Islet precursor cell (in vitro differentiated cells): Measurements from ENCODE around the gene EIF6.

Experiments used
- DNase-seq: peaks from one replicate; pipeline ENCODE4 v3.0.0-alpha.2; 2018

The EIF6 gene

GRCh38 chr20:35311822-35312221 lies 27.2 kb upstream of the EIF6 start:
- no peak for DNase-seq

DNA sequence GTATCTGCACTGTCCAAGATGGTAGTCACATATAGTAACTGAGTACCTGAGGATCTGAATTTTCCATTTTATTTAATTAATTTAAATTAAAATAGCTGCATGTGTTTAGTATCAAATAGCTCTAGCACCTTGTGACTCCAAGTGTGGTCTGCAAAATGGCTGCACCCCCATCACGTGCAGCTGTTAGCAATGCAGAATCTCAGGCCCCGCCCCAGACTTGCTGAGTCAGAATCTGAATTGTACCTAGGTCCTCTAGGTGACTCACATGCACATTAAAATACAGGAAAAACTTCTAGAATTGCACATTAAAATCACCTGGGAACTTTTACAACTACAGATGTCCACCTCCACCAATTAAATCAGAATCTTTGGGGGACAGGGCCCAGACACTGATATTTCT lies 26.8 kb upstream of the EIF6 start:
- no peak for DNase-seq

DNA sequence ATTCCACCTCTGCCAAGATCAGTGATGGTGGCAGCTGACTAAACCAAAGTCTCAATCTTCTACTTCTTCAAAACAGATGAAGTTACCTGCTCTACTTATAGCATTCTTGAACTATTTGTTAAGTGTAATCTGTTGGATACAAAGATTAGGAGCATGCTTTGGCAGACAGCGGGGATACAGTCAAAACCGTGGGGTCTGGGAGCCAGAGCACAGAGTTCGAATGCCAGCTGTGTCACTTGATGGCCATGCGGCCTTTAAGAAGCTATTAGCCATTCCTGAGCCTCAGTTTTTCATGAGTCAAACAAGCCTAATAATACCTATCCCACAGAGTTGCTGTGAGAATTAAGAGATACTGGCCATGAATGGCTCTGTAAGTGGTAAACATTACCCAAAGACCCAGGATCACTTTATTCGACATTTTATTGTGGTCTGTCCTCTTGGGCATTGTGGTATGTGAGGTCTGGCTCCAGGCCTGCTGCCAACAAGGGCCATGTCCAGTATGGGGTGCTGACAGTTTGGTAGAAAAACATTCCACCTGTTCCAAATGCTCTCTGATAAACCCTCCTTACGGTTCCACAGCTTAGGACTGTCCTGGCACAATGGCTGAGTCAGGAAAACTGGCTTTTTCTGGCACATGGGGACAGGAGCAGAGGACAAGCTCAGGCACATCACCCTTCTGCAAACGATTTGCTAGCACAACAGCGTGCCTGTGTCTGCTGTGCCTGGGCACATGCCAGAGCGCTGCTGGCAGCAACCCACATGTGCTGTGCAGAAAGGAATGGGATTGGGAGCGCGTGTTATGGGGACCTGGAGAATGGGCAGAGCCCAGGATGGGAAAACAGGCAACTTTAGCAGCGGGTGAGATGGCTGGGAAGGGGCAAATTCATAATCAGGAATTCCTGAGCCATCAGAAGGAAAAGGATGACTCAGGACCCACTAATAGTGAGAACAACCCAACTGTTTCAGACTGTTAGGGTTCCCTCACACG lies 23.4 kb upstream of the EIF6 start:
- no peak for DNase-seq

DNA sequence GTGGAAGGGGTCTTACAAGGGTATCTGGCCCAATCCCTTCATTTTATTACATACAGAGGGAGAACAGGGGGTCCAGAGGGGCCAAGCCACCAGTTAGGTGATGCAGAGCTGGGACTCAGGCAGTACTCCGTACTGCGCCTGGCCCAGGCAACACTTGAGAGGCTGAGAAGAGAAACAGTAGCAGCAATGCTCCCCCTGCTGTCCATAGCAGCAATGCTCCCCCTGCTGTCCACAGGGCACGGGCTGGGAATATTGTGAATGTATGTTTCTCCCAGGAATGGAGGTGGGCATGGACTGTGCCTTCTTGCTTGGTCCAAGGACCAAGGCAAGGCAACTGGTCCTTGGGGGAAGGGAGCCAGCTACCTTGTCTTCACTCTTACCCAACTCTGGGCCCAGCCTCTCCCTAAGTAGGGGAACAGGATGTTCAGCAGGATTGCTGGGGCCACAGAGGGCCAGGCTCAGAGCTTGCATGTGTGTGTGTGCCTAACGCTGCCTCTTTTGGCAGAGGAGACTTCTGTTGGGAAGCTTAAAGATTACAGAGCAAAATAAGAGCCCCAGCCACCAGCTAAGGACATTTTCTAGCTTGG lies 22.5 kb upstream of the EIF6 start:
- DNase-seq = peak; percentile 89

- DNase-seq = peak; percentile 99
Observed at GRCh38 chr20:35305682-35306556, 21.3 kb upstream of the EIF6 start.

DNA sequence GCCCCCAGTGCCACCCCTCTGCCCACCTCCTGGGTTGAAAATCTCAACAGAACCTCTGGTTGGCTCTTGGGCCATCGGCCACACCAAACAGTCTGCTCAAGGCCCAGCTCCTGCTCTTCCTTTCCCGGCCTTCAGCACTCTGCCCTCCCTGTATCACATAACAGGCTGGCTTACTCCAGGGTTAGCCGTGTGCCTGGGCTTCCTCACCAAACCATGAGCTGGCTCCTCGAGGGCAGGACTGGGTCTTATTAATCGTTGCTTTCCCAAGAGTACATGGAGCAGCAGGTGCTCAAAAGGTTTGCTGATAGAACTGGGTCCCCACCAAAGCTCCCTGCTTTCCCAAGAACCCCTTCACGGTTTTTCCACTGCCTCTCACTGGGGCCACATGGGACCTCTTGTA lies 20.4 kb upstream of the EIF6 start:
- no peak for DNase-seq

- peak; percentile 97 for DNase-seq
Observed at GRCh38 chr20:35303735-35304491, 19.3 kb upstream of the EIF6 start.

DNA sequence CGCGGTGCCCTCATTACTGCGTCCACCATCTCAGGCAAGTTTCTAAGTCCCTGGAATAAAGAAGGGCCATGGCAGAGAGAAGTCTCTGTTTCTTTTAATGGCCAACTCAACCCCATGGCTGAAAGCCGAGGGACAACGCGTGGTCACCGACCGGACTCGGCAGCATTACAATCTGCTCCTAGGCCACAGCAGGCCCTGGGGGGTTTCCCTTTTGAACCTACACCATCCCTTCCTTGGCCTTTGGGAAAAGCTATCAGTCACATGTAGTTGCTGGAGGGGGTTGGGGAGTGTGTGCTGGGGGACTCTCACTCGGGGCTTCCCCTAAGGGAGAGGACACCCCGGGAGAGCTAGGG lies 18.8 kb upstream of the EIF6 start:
- no peak for DNase-seq

DNA sequence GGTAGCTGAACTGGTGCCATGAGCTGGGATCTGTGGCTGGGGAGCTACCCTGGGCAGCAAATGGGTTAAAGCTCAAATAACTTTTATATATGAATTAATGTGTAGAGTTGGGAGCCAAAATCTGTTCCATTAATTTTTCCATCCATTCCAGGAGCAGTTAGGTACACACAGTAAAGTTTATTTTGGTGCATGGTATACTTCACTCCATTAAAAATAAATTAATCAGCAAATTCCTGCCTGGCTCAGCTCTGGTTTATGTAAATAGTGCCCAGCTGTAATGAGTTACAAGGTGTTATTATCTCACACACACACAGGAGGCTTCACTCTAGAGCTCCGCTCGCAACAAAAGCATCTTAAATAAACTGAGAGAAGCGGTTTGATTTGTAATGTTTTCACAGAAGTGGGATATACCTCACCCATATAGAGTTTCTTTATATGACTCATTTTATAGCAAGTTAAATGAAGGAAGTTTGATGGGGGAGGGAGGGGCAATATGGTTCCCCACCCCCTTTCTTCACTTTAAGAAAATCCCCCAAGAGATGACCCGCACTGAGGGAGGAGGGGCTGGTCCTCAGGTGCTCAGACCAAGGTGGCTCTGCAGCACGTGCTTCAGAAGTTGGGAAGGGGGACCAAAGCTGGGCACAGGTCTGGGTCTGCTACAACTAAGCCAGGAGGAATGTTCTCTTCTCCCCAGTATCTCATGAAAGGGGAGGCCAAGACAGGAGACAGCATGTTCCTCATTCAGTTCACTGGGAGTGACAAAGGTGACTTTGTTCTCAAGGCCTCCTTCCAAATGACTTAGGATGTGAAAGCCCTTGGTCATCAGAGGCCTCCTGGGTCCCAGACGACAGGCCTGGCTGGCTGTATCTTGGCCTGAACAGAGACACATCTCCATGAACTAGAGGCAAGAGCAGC lies 18.1 kb upstream of the EIF6 start:
- no peak for DNase-seq

- DNase-seq = no peak
Observed at GRCh38 chr20:35301426-35301825, 16.9 kb upstream of the EIF6 start.

DNA sequence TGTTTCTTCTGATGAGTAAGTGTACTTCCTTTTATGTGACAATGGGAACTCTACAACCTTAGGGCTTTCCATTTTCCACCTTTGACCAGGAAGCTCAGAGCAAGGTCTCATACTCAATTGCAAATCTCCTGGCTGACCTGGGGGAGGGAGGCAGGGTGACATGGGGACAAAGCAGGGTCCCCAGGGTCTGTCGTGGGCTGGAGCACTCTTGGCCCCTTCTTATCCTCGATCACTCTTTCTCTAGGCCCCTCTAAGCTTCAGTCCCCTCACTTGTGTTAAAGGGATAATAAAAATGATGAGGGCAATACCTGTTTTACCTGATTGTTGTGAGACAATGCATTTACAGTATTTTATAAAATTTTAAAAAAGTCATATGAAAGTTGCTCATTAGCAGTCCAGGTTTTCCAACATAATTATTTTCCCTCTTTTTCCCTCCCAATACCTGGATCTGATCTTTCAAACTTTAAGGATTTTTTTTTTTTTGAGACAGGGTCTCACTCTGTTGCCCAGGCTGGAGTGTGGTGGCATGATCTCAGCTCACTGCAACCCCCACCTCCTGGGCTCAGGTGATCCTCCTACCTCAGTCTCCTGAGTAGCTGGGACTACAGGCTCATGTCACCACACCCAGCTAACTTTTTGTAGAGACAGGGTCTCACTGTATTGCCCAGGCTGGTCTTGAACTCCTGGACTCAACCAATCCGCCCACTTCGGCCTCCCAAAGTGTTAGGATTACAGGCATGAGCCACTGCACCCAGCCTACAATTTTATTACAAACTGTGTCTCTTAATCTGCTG lies 16.1 kb upstream of the EIF6 start:
- no peak for DNase-seq

GRCh38 chr20:35299780-35300179 lies 15.2 kb upstream of the EIF6 start:
- no peak for DNase-seq

DNA sequence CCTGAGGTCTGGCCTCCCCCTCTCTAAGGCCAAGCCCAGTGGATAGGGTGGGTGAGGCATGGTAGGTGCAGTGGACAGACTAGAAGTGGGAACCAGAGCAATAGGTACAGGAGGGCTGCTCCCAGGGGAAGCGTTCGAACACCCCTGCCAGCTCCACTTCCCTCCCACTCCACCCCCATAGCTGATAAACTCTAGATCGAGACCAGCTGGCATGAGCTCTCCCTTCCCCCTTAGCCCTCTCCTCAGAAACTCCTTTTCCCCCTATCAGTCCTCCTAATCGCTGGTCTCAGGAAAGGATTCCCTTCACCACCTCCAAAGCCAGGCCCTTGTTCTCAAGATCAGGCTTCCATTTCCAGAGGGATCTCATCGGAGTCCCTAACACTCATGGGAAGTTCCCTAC lies 13.7 kb upstream of the EIF6 start:
- DNase-seq = no peak

- no peak for DNase-seq
Observed at GRCh38 chr20:35297740-35298139, 13.2 kb upstream of the EIF6 start.

DNA sequence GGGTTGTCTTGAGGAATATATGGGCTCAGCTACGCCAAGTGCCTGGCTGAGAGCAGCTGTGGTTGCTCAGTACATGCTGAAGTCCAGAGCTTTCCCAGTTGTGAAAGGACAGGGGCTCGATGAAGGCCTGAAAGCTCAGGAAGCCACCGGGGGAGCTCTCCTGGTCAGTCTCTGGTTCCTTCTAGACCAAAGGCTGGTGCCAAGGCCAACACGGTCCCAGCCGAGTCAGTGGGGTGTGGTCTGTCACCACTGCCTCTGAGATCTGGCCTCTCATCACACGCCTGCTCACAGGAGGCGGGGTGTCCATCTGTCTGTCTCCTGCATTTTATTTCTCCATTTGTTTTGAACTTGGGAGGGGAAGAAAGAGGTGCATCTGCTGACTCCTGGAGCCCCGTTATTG lies 12.6 kb upstream of the EIF6 start:
- DNase-seq = peak; percentile 57

- DNase-seq = peak; percentile 93
Observed at GRCh38 chr20:35296101-35296554, 11.6 kb upstream of the EIF6 start.

DNA sequence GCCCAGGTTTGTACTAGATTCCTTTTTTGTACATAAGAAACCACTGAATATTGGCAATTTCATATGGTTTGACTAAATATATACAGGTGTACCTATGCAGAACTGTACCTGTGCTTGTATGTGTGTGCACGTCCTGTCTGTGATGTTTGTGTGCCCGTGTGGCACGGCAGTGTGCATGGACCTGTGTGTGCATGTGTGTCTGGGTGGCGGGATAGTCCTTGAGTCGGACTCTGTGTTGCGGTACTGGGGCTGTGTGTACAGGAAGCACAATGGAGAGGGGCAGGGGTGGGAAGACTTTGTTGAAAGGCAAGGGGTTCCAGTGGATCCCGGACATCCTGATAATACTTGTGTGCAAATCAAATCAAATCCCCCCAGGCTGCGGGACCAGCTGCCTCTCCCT lies 11.1 kb upstream of the EIF6 start:
- no peak for DNase-seq

GRCh38 chr20:35295058-35295457 lies 10.5 kb upstream of the EIF6 start:
- no peak for DNase-seq

DNA sequence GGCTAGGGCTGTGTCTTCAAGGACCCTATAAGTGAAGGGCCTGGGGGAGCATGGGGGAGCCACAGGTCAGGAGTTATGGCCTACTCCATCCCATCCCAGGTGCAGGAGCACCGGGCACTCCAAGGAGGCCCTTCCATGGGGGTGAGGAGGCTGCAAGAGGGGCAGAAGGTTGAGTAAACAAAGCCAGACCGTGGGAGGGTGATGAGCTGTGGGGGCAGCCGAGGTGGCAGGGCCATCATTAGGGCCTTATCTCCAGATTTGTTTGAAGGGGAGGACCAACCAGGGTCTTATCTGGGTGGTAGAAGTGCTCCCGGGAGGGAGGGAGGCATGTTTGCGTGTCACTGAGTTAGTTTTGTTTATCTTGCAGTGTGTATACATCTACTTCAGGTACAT lies 9.7 kb upstream of the EIF6 start:
- no peak for DNase-seq
